HepG2 (cell line): ENCODE results near the gene LSMEM2. TPM values are rescaled to one million over a fixed set of nuclear protein-coding genes. Genes with fewer than 3 reads are reported as not detected.

Experiments
- ATF7-NPFF ChIP-seq: sonication (generic); formaldehyde crosslinking; IDR thresholded peaks from 2 replicates; pipeline ENCODE4 v1.8.1; 2023; ENCODE audit warnings: mild to moderate bottlenecking, low read depth, missing genetic modification reagents, moderate library complexity
- FOXP1 ChIP-seq, 2 experiments: fragments of 450-650 bp in 1 of 2; IDR thresholded peaks; 2 replicates each; pipeline ENCODE4 v1.6.1; 2017 to 2018; ENCODE audit warnings: antibody characterized with exemption in 1 of 2
- KDM3A ChIP-seq: IDR thresholded peaks from 2 replicates; pipeline ENCODE4 v1.6.1; 2018; ENCODE audit warnings: low read depth, missing compliant biosample characterization
- MXI1 ChIP-seq: IDR thresholded peaks from 3 replicates; pipeline ENCODE4 v1.6.1; 2012; ENCODE audit warnings: low read depth, low read length, inconsistent platforms, borderline replicate concordance
- NR3C1 ChIP-seq: sonication (generic); formaldehyde crosslinking; IDR thresholded peaks from 2 replicates; pipeline ENCODE4 v1.4.0; 2020; ENCODE audit warnings: missing genetic modification reagents
- NRL ChIP-seq: sonication (generic); formaldehyde crosslinking; IDR thresholded peaks from 2 replicates; pipeline ENCODE4 v1.5.0; 2020; ENCODE audit warnings: missing genetic modification reagents, mild to moderate bottlenecking, moderate library complexity, borderline replicate concordance
- RARA ChIP-seq: IDR thresholded peaks from 2 replicates; pipeline ENCODE4 v1.6.1; 2016; ENCODE audit warnings: missing genetic modification reagents, missing compliant biosample characterization
- RFX3 ChIP-seq: IDR thresholded peaks from 2 replicates; pipeline ENCODE4 v1.6.1; 2016; ENCODE audit warnings: missing biosample characterization, missing genetic modification reagents
- SAP130 ChIP-seq: IDR thresholded peaks from 2 replicates; pipeline ENCODE4 v1.6.1; 2016; ENCODE audit warnings: low read depth
- SETDB1 ChIP-seq: sonication (generic); formaldehyde crosslinking; IDR thresholded peaks from 2 replicates; pipeline ENCODE4 v1.5.1; 2020; ENCODE audit warnings: missing genetic modification reagents, mild to moderate bottlenecking, borderline replicate concordance
- SMC3 ChIP-seq: IDR thresholded peaks from 2 replicates; pipeline ENCODE4 v1.6.1; 2011; ENCODE audit warnings: low read length, improper control_type of control experiment
- ZMYM3 ChIP-seq: sonication (generic); formaldehyde crosslinking; IDR thresholded peaks from 2 replicates; pipeline ENCODE4 v1.5.1; 2020; ENCODE audit warnings: mild to moderate bottlenecking, missing genetic modification reagents
- ZNF143 ChIP-seq: sonication (generic); formaldehyde crosslinking; IDR thresholded peaks from 2 replicates; pipeline ENCODE4 v1.4.0; 2020; ENCODE audit warnings: missing genetic modification reagents
- ZNF280B ChIP-seq: sonication (generic); formaldehyde crosslinking; IDR thresholded peaks from 2 replicates; pipeline ENCODE4 v1.5.0; 2020; ENCODE audit warnings: missing genetic modification reagents, mild to moderate bottlenecking, borderline replicate concordance
- ZNF331 ChIP-seq: sonication (generic); formaldehyde crosslinking; IDR thresholded peaks from 2 replicates; pipeline ENCODE4 v1.4.0; 2020; ENCODE audit warnings: missing genetic modification reagents
- ZNF546 ChIP-seq: sonication (generic); formaldehyde crosslinking; conservative IDR thresholded peaks from 2 replicates; pipeline ENCODE4 v1.8.1; 2023; ENCODE audit warnings: mild to moderate bottlenecking, missing genetic modification reagents
- ZNF550 ChIP-seq: sonication (generic); formaldehyde crosslinking; IDR thresholded peaks from 2 replicates; pipeline ENCODE4 v1.4.0; 2020; ENCODE audit warnings: mild to moderate bottlenecking, missing genetic modification reagents, borderline replicate concordance
- ZNF605 ChIP-seq: sonication (generic); formaldehyde crosslinking; IDR thresholded peaks from 2 replicates; pipeline ENCODE4 v1.8.0; 2022; ENCODE audit warnings: mild to moderate bottlenecking, missing genetic modification reagents
- polyA plus RNA-seq, 8 experiments: library from polyadenylated mRNA; depleted of rRNA in 3 of 8; stranded (reverse) in 7 of 8; unstranded in 1 of 8; fragments of >200 nt; fragmentation: Illumina TruSeq in 4 of 8; extraction: Trizol in 4 of 8; gene quantifications; 2 replicates each; pipeline versions ENCODE4 v1.2.1 to v1.2.3, GENCODE V29; 2011 to 2016; ENCODE audit warnings: low read depth in 4 of 8, missing spikeins in 1 of 8, mixed read lengths in 1 of 8; ENCODE audit not compliant: insufficient read depth in 1 of 8
- total RNA-seq, 5 experiments: library from RNA; depleted of rRNA; stranded (reverse); fragments of >200 nt; fragmentation: Illumina TruSeq; extraction: Trizol; gene quantifications; 2 replicates each; pipeline ENCODE4 v1.2.3, GENCODE V29; 2016; ENCODE audit warnings: low read depth in 1 of 5
- TF ChIP-seq, protein P1 (sequence below): sonication (generic); formaldehyde crosslinking; IDR thresholded peaks from 2 replicates; pipeline ENCODE4 v1.4.0; 2020; ENCODE audit warnings: low read depth, missing genetic modification reagents
- TF ChIP-seq, protein P2 (sequence below): sonication (generic); formaldehyde crosslinking; IDR thresholded peaks from 2 replicates; pipeline ENCODE4 v1.5.0; 2020; ENCODE audit warnings: missing genetic modification reagents, mild to moderate bottlenecking, borderline replicate concordance
- TF ChIP-seq, protein P3 (sequence below): sonication (generic); formaldehyde crosslinking; IDR thresholded peaks from 2 replicates; pipeline ENCODE4 v1.8.0; 2022; ENCODE audit warnings: missing genetic modification reagents, mild to moderate bottlenecking, moderate library complexity, borderline replicate concordance

The LSMEM2 gene
- total and polyA plus RNA-seq, 2 of the 13 experiments (the other 11 are each of a cell fraction or from before 2014, with no cell fraction given) = 0.07 to 0.41 TPM

DNA sequence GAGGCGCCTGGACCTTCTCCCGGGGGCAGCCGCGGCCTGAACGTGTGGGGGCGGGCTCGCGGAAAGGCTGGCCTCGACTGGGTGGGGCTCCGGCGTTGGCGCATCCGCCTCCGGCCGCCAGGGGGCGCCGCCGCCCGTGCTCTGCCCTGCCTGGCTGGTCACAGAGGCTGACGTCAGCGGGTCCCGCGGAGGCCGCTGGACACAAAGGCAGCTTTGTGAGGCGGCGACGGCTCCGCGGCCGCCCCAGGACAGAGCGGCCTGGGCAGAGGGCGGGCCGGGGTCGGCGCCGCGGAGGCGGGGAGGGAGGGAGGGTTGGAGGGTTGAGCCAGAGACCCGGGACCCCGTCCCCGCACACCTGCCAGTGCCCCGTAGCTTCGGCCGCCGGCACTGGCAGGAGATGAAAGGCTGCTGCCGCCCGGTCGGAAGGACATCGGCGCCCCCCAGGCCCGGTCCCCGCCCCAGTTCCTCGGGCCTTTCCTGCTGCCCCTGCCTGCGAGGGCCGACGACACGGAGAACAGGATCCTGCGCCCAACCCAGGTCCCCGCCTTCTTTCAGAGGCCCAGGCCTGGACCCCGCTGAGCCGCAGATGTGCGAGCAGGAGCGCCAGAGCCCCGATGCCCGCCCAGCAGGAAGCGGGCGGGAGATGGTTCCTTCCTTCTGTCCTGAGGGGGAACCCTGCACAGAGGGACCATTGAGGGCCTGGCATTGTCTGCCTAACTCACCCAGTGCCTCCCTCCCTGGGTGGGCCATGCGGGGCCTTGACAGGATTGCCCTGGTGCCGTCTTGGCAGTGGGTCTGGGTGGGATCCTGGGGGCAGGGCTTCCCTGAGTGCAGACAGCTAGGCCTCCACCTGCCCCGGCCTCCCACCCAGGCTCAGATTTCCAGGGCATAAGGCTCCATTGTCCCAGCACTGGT is 18.6 kb upstream of the LSMEM2 start (continued):
- TF ChIP-seq, protein P1, sequence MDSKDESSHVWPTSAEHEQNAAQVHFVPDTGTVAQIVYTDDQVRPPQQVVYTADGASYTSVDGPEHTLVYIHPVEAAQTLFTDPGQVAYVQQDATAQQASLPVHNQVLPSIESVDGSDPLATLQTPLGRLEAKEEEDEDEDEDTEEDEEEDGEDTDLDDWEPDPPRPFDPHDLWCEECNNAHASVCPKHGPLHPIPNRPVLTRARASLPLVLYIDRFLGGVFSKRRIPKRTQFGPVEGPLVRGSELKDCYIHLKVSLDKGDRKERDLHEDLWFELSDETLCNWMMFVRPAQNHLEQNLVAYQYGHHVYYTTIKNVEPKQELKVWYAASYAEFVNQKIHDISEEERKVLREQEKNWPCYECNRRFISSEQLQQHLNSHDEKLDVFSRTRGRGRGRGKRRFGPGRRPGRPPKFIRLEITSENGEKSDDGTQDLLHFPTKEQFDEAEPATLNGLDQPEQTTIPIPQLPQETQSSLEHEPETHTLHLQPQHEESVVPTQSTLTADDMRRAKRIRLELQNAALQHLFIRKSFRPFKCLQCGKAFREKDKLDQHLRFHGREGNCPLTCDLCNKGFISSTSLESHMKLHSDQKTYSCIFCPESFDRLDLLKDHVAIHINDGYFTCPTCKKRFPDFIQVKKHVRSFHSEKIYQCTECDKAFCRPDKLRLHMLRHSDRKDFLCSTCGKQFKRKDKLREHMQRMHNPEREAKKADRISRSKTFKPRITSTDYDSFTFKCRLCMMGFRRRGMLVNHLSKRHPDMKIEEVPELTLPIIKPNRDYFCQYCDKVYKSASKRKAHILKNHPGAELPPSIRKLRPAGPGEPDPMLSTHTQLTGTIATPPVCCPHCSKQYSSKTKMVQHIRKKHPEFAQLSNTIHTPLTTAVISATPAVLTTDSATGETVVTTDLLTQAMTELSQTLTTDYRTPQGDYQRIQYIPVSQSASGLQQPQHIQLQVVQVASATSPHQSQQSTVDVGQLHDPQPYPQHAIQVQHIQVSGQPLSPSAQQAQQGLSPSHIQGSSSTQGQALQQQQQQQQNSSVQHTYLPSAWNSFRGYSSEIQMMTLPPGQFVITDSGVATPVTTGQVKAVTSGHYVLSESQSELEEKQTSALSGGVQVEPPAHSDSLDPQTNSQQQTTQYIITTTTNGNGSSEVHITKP (CRISPR knock-in tag) = peak; percentile 32
- TF ChIP-seq, protein P2, sequence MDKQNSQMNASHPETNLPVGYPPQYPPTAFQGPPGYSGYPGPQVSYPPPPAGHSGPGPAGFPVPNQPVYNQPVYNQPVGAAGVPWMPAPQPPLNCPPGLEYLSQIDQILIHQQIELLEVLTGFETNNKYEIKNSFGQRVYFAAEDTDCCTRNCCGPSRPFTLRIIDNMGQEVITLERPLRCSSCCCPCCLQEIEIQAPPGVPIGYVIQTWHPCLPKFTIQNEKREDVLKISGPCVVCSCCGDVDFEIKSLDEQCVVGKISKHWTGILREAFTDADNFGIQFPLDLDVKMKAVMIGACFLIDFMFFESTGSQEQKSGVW (CRISPR knock-in tag) = no peak
- TF ChIP-seq, protein P3, sequence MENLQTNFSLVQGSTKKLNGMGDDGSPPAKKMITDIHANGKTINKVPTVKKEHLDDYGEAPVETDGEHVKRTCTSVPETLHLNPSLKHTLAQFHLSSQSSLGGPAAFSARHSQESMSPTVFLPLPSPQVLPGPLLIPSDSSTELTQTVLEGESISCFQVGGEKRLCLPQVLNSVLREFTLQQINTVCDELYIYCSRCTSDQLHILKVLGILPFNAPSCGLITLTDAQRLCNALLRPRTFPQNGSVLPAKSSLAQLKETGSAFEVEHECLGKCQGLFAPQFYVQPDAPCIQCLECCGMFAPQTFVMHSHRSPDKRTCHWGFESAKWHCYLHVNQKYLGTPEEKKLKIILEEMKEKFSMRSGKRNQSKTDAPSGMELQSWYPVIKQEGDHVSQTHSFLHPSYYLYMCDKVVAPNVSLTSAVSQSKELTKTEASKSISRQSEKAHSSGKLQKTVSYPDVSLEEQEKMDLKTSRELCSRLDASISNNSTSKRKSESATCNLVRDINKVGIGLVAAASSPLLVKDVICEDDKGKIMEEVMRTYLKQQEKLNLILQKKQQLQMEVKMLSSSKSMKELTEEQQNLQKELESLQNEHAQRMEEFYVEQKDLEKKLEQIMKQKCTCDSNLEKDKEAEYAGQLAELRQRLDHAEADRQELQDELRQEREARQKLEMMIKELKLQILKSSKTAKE (CRISPR knock-in tag) = peak; percentile 92
- TF ChIP-seq RFX3 = no peak
- no peak for TF ChIP-seq ZNF280B (CRISPR knock-in tag)
- TF ChIP-seq SMC3 = peak; percentile 53; the same call in 1 of the 2 replicates
- no peak for TF ChIP-seq ZMYM3
- no peak; the same call in 1 of the 2 replicates for TF ChIP-seq ZNF550 (CRISPR knock-in tag)
- no peak for TF ChIP-seq ZNF143 (CRISPR knock-in tag)
- TF ChIP-seq ATF7-NPFF (CRISPR knock-in tag) = peak; percentile 74
- TF ChIP-seq NR3C1 = no peak
- TF ChIP-seq SAP130 (CRISPR knock-in tag) = peak; percentile 74
- peak; percentile 92 for TF ChIP-seq ZNF546
- peak; percentile 75 for TF ChIP-seq RARA (CRISPR knock-in tag)
- TF ChIP-seq MXI1 = peak; percentile 69; the same call in 1 of the 3 replicates
- TF ChIP-seq KDM3A = peak; percentile 95; the same call in 1 of the 2 replicates
- TF ChIP-seq NRL (CRISPR knock-in tag) = peak; percentile 48; the same call in 1 of the 2 replicates
- peak; percentile 30; the same call in 1 of the 2 replicates for TF ChIP-seq ZNF331 (CRISPR knock-in tag)
- no peak for TF ChIP-seq SETDB1 (CRISPR knock-in tag)
- no peak for TF ChIP-seq FOXP1 (IDR thresholded peaks at IDR 0.05)
- TF ChIP-seq FOXP1 (CRISPR knock-in tag; IDR thresholded peaks at IDR 0.05) = no peak; the same call in 1 of the 2 replicates
- TF ChIP-seq ZNF605 = peak; percentile 86
